IMR-90 (cell line): Measurements from ENCODE around the gene PNCK. TPM values are rescaled to one million over a fixed set of nuclear protein-coding genes. Genes with fewer than 3 reads are reported as not detected.

Experiments
- ATAC-seq: fragments of 200-7000 bp; cut with Tn5 transposase; 2 replicates; pipeline ENCODE4 v1.9.1; 2020; ENCODE audit warnings: low read depth, mild to moderate bottlenecking, moderate library complexity
- BruUV-seq: library from RNA; stranded (reverse); fragments of 400-500 nt; replicated peaks from 2 replicates; lab custom pipeline; 2021; lab: Mats Ljungman, UMichigan
- CTCF ChIA-PET: fragments of 300-600 bp; formaldehyde crosslinking; extraction: SDS; loops from one replicate; lab custom pipeline; 2021; ENCODE audit warnings: antibody characterized with exemption; lab: Yijun Ruan, JAX
- POLR2A ChIA-PET: fragments of 300-600 bp; sonication (Branson Sonifier 250); formaldehyde crosslinking; loops from one replicate; lab custom pipeline; 2022; ENCODE audit warnings: antibody characterized with exemption; ENCODE audit not compliant: unreplicated experiment; lab: Charles Lee
- DNase-seq: peaks from one replicate; pipeline ENCODE4 v3.0.0; 2013
- H2AFZ ChIP-seq: replicated peaks from 2 replicates; pipeline ENCODE3; 2013; ENCODE audit warnings: low read length, mild to moderate bottlenecking; ENCODE audit not compliant: poor library complexity
- H2AK5ac ChIP-seq: 2 replicates; pipeline ENCODE4 v1.6.1; 2013; ENCODE audit warnings: low read depth, low read length, inconsistent platforms
- H2AK9ac ChIP-seq: replicated peaks from 2 replicates; pipeline ENCODE3; 2013; ENCODE audit warnings: mild to moderate bottlenecking, low read depth, low read length, moderate library complexity; ENCODE audit not compliant: poor library complexity
- H2BK120ac ChIP-seq: 2 replicates; pipeline ENCODE4 v1.6.1; 2013; ENCODE audit warnings: low read depth, low read length, inconsistent platforms
- H2BK15ac ChIP-seq: 3 replicates; pipeline ENCODE4 v1.6.1; 2013; ENCODE audit warnings: low read depth, low read length, inconsistent platforms
- H2BK20ac ChIP-seq: 2 replicates; pipeline ENCODE4 v1.6.1; 2013; ENCODE audit warnings: low read depth, mild to moderate bottlenecking, inconsistent platforms, low read length, moderate library complexity
- H2BK5ac ChIP-seq: 2 replicates; pipeline ENCODE4 v1.6.1; 2013; ENCODE audit warnings: mild to moderate bottlenecking, low read depth, low read length, inconsistent platforms; ENCODE audit not compliant: poor library complexity, severe bottlenecking
- H3K14ac ChIP-seq: replicated peaks from 2 replicates; pipeline ENCODE4 v1.6.1; 2013; ENCODE audit warnings: low read depth, low read length, inconsistent platforms
- H3K18ac ChIP-seq: 2 replicates; pipeline ENCODE4 v1.6.1; 2013; ENCODE audit warnings: low read depth, low read length, control low read depth
- H3K23ac ChIP-seq: 2 replicates; pipeline ENCODE4 v1.6.1; 2013; ENCODE audit warnings: low read depth, low read length, inconsistent platforms
- H3K27ac ChIP-seq: 2 replicates; pipeline ENCODE4 v1.5.1; 2013; ENCODE audit warnings: mild to moderate bottlenecking, control low read depth, low read length; ENCODE audit not compliant: insufficient read depth
- H3K27me3 ChIP-seq: 2 replicates; pipeline ENCODE4 v1.6.1; 2013; ENCODE audit warnings: low read length; ENCODE audit not compliant: control insufficient read depth, insufficient read depth
- H3K36me3 ChIP-seq: 2 replicates; pipeline ENCODE4 v1.6.1; 2013; ENCODE audit warnings: low read length, mixed read lengths; ENCODE audit not compliant: control insufficient read depth, insufficient read depth
- H3K4ac ChIP-seq: 2 replicates; pipeline ENCODE4 v1.6.1; 2013; ENCODE audit warnings: low read depth, low read length, inconsistent platforms
- H3K4me1 ChIP-seq: 2 replicates; pipeline ENCODE4 v1.6.1; 2013; ENCODE audit warnings: low read length, mixed read lengths; ENCODE audit not compliant: control insufficient read depth, insufficient read depth
- H3K4me2 ChIP-seq: 2 replicates; pipeline ENCODE4 v1.6.1; 2013; ENCODE audit warnings: low read depth, mild to moderate bottlenecking, control low read depth, low read length, moderate library complexity
- H3K4me3 ChIP-seq: 2 replicates; pipeline ENCODE4 v1.5.1; 2013; ENCODE audit warnings: low read depth, mild to moderate bottlenecking, control low read depth, low read length, moderate library complexity; ENCODE audit not compliant: insufficient read depth
- H3K56ac ChIP-seq: 2 replicates; pipeline ENCODE4 v1.6.1; 2013; ENCODE audit warnings: low read length, inconsistent platforms; ENCODE audit not compliant: insufficient read depth; ENCODE audit errors: extremely low read depth
- H3K79me1 ChIP-seq, 2 experiments: 2 replicates each; pipeline ENCODE4 v1.6.1; 2013; ENCODE audit warnings: low read length in 2 of 2, inconsistent platforms in 1 of 2, low read depth in 1 of 2
- H3K9ac ChIP-seq: 2 replicates; pipeline ENCODE4 v1.6.1; 2013; ENCODE audit warnings: low read depth, low read length, control low read depth
- H3K9me1 ChIP-seq: 2 replicates; pipeline ENCODE4 v1.6.1; 2013; ENCODE audit warnings: low read length, inconsistent platforms; ENCODE audit not compliant: insufficient read depth
- H3K9me3 ChIP-seq: 2 replicates; pipeline ENCODE4 v1.6.1; 2013; ENCODE audit warnings: low read length; ENCODE audit not compliant: control insufficient read depth, insufficient read depth
- H4K20me1 ChIP-seq: 2 replicates; pipeline ENCODE4 v1.6.1; 2013; ENCODE audit warnings: low read length, inconsistent platforms; ENCODE audit not compliant: insufficient read depth
- H4K5ac ChIP-seq: 2 replicates; pipeline ENCODE4 v1.6.1; 2013; ENCODE audit warnings: mild to moderate bottlenecking, low read depth, low read length, control low read depth
- H4K8ac ChIP-seq, 2 experiments: 2 replicates each; pipeline ENCODE4 v1.6.1; 2013; ENCODE audit warnings: low read depth in 2 of 2, low read length in 2 of 2, control low read depth in 1 of 2, inconsistent platforms in 1 of 2
- H4K91ac ChIP-seq: 2 replicates; pipeline ENCODE4 v1.6.1; 2013; ENCODE audit warnings: low read depth, low read length, inconsistent platforms; ENCODE audit not compliant: insufficient read depth
- CEBPB ChIP-seq: IDR thresholded peaks from 2 replicates; pipeline ENCODE4 v1.6.1; 2012; ENCODE audit warnings: low read depth, low read length, improper control_type of control experiment
- CHD1 ChIP-seq: IDR thresholded peaks from 2 replicates; pipeline ENCODE4 v1.6.1; 2012; ENCODE audit warnings: low read depth, low read length, improper control_type of control experiment
- WGBS, 2 experiments: methylation state at CpG; one replicate each; pipeline versions ENCODE4 v1.1.5 to v1.1.7; 2013; ENCODE audit warnings: missing lambda C conversion rate in 2 of 2; ENCODE audit not compliant: insufficient read length in 1 of 2; ENCODE audit errors: extremely low coverage in 2 of 2; 5-methylcytosine and 5-hydroxymethylcytosine counted together
- dilution Hi-C: fragments of 300-500 bp; cut with HindIII; formaldehyde crosslinking; loops from one replicate; pipeline ENCODE4 v1.14.3; 2018; ENCODE audit warnings: low sequenced_read_pairs; ENCODE audit not compliant: unreplicated experiment
- in situ Hi-C: fragments of 300-500 bp; cut with MboI; formaldehyde crosslinking; loops from 3 replicates; pipeline ENCODE4 v1.14.3; 2019; ENCODE audit warnings: low sequenced_read_pairs, inconsistent platforms, mixed read lengths
- intact Hi-C: fragments of 100-400 bp; cut with micrococcal nuclease; formaldehyde crosslinking; loops from 2 replicates; pipeline ENCODE4 v1.10.0; 2022
- polyA plus RNA-seq, 3 experiments: library from polyadenylated mRNA; depleted of rRNA; stranded (reverse); fragments of >200 nt; gene quantifications; 2 replicates each; pipeline ENCODE4 v1.2.3, GENCODE V29; 2012; ENCODE audit warnings: low replicate concordance in 1 of 3
- total RNA-seq: library from RNA; depleted of rRNA; stranded (reverse); fragments of >200 nt; gene quantifications from 2 replicates; pipeline ENCODE4 v1.2.3, GENCODE V29; 2012

The PNCK gene
- total and polyA plus RNA-seq, 2 of the 4 experiments (the other 2 are of a cell fraction): 0.18 to 0.22 TPM

DNA sequence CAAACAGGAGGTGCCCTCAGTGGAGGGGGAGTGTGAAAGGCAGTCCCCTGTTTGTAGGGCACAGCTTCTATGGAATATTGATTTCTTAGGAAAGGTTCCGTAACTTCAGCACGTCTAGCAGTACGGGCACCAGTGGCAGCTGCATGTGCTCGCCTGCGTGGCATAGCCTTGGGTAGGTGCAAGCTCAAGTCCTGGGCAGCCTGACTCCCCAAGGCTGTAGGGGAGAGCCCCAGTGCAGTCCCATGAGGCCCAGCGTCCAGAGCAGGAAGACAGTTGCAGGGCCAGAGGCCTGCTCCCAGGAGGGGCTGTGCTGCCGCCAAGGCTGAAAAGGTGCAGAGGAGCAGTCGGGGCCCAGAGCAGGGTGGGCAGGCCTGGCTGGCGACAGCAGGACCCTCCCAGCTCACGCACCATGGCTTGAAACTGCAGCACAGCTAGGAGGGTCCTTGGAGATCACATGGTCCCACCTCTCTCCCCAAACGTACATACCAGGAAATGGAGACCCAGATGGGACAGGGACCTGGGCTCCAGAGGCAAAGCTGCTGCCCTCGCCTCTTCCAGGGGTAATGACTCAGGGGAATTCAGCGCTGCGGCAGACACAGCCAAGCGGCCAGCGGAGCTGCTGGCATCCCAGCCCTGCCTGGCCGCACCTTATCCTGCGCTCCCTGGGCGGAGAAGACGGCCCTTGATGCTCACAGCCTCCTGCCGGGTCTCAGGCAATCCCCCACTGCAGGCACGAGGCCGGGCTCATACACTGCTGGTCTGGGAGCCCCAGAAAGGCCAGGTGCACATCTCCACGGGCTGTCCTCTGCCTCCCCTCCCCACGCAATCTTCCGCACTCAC lies 32.7 kb downstream of the PNCK start (continued):
- TF ChIP-seq CHD1: no peak

DNA sequence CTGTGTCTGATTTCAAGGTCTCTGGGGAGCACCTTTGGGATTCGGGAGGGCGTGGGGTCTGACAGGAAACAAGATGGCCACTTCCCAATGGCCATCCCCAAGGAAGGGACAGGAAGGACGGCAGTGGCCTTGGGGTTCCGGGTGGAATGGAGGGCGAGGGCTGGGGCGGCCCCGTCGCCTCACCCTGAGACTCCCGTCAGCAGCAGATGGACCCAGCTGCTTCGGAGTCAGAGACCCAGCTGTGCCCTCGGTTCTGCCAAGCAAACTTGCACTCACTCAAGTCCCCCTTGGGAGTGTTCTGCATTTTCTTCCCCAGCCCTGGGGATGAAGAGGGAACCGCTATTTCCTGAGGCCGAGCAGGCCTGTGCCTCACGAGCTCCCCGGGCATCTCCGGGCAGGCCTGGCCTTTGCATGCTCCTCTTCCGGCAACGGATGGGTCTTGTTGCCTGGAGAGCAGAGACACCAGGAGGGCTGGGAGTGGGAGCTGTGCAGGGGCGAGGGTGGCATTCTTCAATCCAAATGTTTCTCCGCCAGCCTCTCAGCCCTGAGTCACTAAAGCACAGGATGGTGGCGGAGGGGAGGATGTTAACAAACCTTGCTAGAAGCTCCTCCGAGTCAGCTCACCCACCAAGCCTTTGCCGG lies 33.4 kb downstream of the PNCK start:
- TF ChIP-seq CEBPB: no peak
- Histone ChIP-seq H3K4me2 (no peak overlapping the region), H3K4ac (no peak overlapping the region), H3K36me3 (no peaks in the 10 kb centered on the region), H4K20me1 (no peaks in the 10 kb centered on the region), H3K79me1 (no peaks in the 10 kb centered on the region), H3K9ac (no peak overlapping the region), H2BK20ac (no peak overlapping the region), H2AK9ac (no peak overlapping the region), H3K27ac (no peak overlapping the region), H3K9me3 (peaks cover 4% of the 10 kb centered on the region; the same call in 1 of the 2 replicates), H3K27me3 (peaks cover 48% of the 10 kb centered on the region), H3K23ac (no peak overlapping the region), H3K4me3 (no peak overlapping the region), H3K14ac (no peak overlapping the region), H3K56ac (no peak overlapping the region), H2BK120ac (no peak overlapping the region), H4K91ac (no peak overlapping the region), H2BK15ac (no peak overlapping the region), H4K8ac (no peak overlapping the region), H3K9me1 (no peaks in the 10 kb centered on the region), H2AK5ac (no peak overlapping the region), H3K18ac (no peak overlapping the region), H4K5ac (no peak overlapping the region), H2BK5ac (no peak overlapping the region), H3K4me1 (no peaks in the 10 kb centered on the region), H2AFZ (no peak overlapping the region)
- in situ Hi-C loops (no loop called here), intact Hi-C loops (no loop called here), dilution Hi-C loops (no loop called here)
- WGBS, 2 experiments: 75% methylated on average over 12 of the region's 23 CpGs; no CpG with 5 or more reads in 1 of the 2 experiments
- CTCF ChIA-PET: no interaction called here
- POLR2A ChIA-PET: no interaction called here
- no TSS peak for BruUV-seq
- ATAC-seq (no peak), DNase-seq (no peak)
